IPS-20b (cell line): ENCODE measurements around the gene C10orf53.

Source experiments
- H3K27ac ChIP-seq: one replicate; pipeline ENCODE4 v1.5.1; 2013; ENCODE audit warnings: low read length
- H3K27me3 ChIP-seq: 2 replicates; pipeline ENCODE4 v1.6.1; 2013; ENCODE audit warnings: mild to moderate bottlenecking, low read length, inconsistent platforms; ENCODE audit not compliant: insufficient read depth
- H3K36me3 ChIP-seq: 2 replicates; pipeline ENCODE4 v1.6.1; 2013; ENCODE audit warnings: low read depth, mild to moderate bottlenecking, inconsistent platforms, low read length, moderate library complexity; ENCODE audit not compliant: insufficient read depth
- H3K4me1 ChIP-seq: 2 replicates; pipeline ENCODE4 v1.6.1; 2013; ENCODE audit warnings: mild to moderate bottlenecking, control low read depth, inconsistent platforms, low read length, moderate library complexity; ENCODE audit not compliant: insufficient read depth
- H3K4me3 ChIP-seq: 2 replicates; pipeline ENCODE4 v1.5.1; 2013; ENCODE audit warnings: mild to moderate bottlenecking, low read length, inconsistent platforms
- H3K9ac ChIP-seq: 2 replicates; pipeline ENCODE4 v1.6.1; 2013; ENCODE audit warnings: low read depth, mild to moderate bottlenecking, inconsistent platforms, low read length, moderate library complexity
- H3K9me3 ChIP-seq: 2 replicates; pipeline ENCODE4 v1.6.1; 2013; ENCODE audit warnings: mild to moderate bottlenecking, low read depth, low read length, inconsistent platforms; ENCODE audit not compliant: insufficient read depth

The C10orf53 gene

DNA sequence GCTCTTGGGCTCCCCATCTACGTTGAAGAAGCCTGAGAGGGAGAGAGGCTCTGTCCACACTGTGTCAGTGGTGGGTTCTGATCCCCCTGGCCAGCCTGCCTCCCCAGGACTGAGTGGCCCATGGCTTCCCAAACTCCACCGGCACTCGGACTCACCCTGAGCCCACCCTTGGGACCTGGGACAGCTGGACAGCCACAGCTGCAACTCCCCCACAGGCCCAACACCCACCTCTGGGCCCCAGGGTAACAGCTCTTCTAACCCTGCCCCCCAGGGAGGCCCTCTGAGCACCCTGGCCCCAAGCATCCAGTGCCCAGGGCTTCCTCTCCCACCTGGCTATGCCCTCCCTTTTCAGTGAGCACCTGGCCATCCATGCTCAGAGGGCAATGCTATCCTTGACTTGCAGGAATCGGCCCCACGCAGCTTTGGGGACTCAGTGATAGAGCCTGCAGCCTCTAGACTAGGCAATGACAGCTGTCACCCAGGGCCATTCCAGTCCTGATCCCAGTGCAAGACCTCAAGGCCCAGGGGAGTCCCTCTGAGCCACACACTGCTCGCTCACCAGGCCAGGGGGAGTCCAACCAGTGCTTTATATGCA lies 64.7 kb downstream of the C10orf53 start:
- Histone ChIP-seq H3K27me3 (no peaks in the 10 kb centered on the region), H3K36me3 (peaks cover 43% of the 10 kb centered on the region), H3K4me1 (no peaks in the 10 kb centered on the region), H3K4me3 (no peak overlapping the region), H3K27ac (no peak overlapping the region), H3K9ac (no peak overlapping the region), H3K9me3 (no peaks in the 10 kb centered on the region)

DNA sequence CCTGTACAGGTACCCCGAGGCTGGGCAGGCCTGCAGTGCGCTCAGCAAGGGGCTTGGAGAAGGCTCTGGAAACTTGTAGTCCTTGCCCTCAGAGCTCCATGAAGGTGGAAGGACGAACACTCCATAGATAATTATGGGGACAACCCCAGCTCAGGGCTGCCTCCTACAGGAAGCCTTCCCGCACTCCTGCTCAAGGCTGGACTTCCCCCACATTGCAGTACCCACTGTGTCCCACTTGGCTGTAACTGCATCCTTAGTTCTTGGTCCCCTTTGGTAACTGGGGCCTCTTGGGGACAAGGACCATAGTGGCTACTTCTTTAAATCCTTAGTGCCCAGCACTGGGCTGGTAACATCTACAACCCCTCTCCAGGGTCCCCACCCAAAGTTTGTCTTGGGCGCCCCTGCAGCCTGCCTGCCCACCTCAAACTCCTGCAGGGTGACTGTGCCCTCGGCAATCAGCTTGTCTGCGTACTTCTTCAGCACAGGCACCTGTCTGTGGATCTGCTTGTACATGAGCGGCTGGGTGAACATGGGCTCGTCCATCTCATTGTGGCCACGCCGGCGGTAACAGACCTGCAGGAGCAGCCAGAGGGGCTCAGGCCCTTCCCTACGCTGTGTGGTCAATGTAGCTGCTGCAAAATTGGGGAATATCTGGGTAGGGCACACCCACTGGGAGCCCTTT lies 65.6 kb downstream of the C10orf53 start:
- peaks cover 43% of the 10 kb centered on the region for H3K36me3 ChIP-seq
- no peak overlapping the region for H3K4me3 ChIP-seq
- H3K9ac ChIP-seq, result no peak overlapping the region
- no peaks in the 10 kb centered on the region for H3K27me3 ChIP-seq
- H3K9me3 ChIP-seq, result no peaks in the 10 kb centered on the region
- no peak overlapping the region for H3K27ac ChIP-seq
- H3K4me1 ChIP-seq, result no peaks in the 10 kb centered on the region

DNA sequence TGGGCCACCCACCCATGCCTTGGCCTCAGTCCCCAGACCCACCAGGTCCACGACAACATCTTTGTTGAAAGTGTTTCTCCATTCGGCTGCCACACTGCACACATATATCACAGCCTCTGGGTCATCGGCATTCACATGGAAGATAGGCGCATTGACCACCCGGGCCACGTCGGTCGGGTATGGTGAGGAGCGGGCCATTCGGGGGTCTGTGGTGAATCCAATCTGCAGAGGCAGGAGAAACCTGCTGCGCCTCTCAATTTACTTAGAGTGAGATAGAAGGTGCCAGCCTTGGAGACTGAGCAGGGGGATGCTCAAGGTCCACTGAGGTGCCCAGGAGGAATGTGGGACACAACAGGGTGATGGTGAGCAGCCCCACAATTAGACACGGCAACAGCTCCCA lies 66.3 kb downstream of the C10orf53 start:
- peaks cover 43% of the 10 kb centered on the region for H3K36me3 ChIP-seq
- no peaks in the 10 kb centered on the region for H3K9me3 ChIP-seq
- no peaks in the 10 kb centered on the region for H3K4me1 ChIP-seq
- H3K27ac ChIP-seq, result no peak overlapping the region
- H3K9ac ChIP-seq, result no peak overlapping the region
- no peak overlapping the region for H3K4me3 ChIP-seq
- H3K27me3 ChIP-seq, result no peaks in the 10 kb centered on the region

DNA sequence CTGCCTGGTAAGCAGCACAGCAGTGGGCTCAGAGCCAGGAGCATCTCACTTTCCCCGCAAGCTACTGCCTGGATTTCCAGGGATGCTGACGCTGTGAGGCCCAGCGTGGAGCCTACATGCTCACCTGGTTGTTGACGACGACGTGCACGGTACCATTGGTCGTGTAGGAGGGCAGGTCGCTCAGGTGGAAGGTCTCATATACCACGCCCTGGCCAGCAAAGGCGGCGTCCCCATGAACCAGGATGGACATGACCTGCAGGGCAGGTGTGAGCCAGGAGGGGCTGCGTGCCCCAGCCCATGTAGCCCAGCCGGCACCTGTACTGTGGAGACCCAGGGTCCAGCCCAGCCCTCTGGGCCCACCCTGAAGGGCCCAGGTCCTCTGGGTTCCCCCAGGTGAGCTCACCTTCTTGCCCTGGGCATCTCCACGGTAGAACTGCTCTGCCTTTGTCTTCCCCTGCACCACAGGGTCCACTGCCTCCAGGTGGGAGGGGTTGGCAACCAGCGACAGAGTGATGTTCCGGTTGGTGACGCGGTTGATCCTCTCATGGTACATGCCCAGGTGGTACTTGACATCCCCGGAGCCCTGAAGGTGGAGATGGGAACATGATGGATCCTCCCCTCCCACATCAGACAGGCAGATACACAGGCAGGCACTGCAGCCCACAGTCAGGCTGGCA lies 67.3 kb downstream of the C10orf53 start:
- Histone ChIP-seq H3K4me3 (no peak overlapping the region), H3K9ac (no peak overlapping the region), H3K4me1 (no peaks in the 10 kb centered on the region), H3K36me3 (peaks cover 49% of the 10 kb centered on the region), H3K27ac (no peak overlapping the region), H3K9me3 (no peaks in the 10 kb centered on the region), H3K27me3 (no peaks in the 10 kb centered on the region)
